DND-41 (cell line): ENCODE measurements around the gene KAZN.

ENCODE experiments used
- ATAC-seq: fragments of 200-7000 bp; cut with Tn5 transposase; 3 replicates; pipeline ENCODE4 v1.9.1; 2021; ENCODE audit warnings: low read depth; ENCODE audit not compliant: insufficient read depth
- DNase-seq: peaks from one replicate; pipeline ENCODE4 v3.0.0-alpha.2; 2020
- H2AFZ ChIP-seq: 2 replicates; pipeline ENCODE4 v1.6.0; 2012; ENCODE audit warnings: low read depth, low read length
- H3K27ac ChIP-seq: 2 replicates; pipeline ENCODE4 v1.5.1; 2012; ENCODE audit warnings: low read length, inconsistent platforms
- H3K27me3 ChIP-seq: fragments of 200-600 bp; sonication (generic); 2 replicates; pipeline ENCODE4 v1.6.0; 2012; ENCODE audit warnings: low read length, mild to moderate bottlenecking, inconsistent platforms; ENCODE audit not compliant: insufficient read depth, poor library complexity
- H3K36me3 ChIP-seq: 2 replicates; pipeline ENCODE4 v1.5.1; 2012; ENCODE audit warnings: low read length, inconsistent platforms; ENCODE audit not compliant: insufficient read depth
- H3K4me1 ChIP-seq: 2 replicates; pipeline ENCODE4 v1.5.1; 2012; ENCODE audit warnings: mild to moderate bottlenecking, low read length; ENCODE audit not compliant: insufficient read depth
- H3K4me2 ChIP-seq: 2 replicates; pipeline ENCODE4 v1.6.0; 2012; ENCODE audit warnings: mild to moderate bottlenecking, moderate library complexity, low read length, inconsistent platforms; ENCODE audit not compliant: insufficient read depth
- H3K4me3 ChIP-seq, 2 experiments: fragments of 200-600 bp in 1 of 2; shearing (Covaris generic) in 1 of 2; 2 replicates each; pipeline ENCODE4 v1.5.1; 2012 to 2016; ENCODE audit warnings: inconsistent platforms in 2 of 2, low read length in 2 of 2, mild to moderate bottlenecking in 2 of 2, low read depth in 1 of 2, moderate library complexity in 1 of 2
- H3K79me2 ChIP-seq: 2 replicates; pipeline ENCODE4 v1.6.0; 2012; ENCODE audit warnings: low read length, inconsistent platforms; ENCODE audit not compliant: insufficient read depth
- H3K9ac ChIP-seq: 2 replicates; pipeline ENCODE4 v1.6.0; 2012; ENCODE audit warnings: low read depth, mild to moderate bottlenecking, inconsistent platforms, low read length, moderate library complexity
- H3K9me3 ChIP-seq: 2 replicates; pipeline ENCODE4 v1.5.1; 2012; ENCODE audit warnings: low read length, moderate library complexity, mild to moderate bottlenecking, inconsistent platforms; ENCODE audit not compliant: insufficient read depth, severe bottlenecking
- H4K20me1 ChIP-seq: 2 replicates; pipeline ENCODE4 v1.6.0; 2012; ENCODE audit warnings: low read length; ENCODE audit not compliant: insufficient read depth
- EZH2 ChIP-seq: IDR thresholded peaks from 3 replicates; pipeline ENCODE4 v1.6.1; 2012; ENCODE audit warnings: borderline replicate concordance, low read depth, mild to moderate bottlenecking, moderate library complexity, low read length, inconsistent platforms; ENCODE audit not compliant: severe bottlenecking
- TF ChIP-seq, protein P1 (sequence below): IDR thresholded peaks from 2 replicates; pipeline ENCODE4 v1.5.1; 2012; ENCODE audit warnings: borderline replicate concordance, low read length, moderate library complexity, mild to moderate bottlenecking; ENCODE audit not compliant: poor library complexity, severe bottlenecking; ENCODE audit errors: extremely low read depth

KAZN gene

DNA sequence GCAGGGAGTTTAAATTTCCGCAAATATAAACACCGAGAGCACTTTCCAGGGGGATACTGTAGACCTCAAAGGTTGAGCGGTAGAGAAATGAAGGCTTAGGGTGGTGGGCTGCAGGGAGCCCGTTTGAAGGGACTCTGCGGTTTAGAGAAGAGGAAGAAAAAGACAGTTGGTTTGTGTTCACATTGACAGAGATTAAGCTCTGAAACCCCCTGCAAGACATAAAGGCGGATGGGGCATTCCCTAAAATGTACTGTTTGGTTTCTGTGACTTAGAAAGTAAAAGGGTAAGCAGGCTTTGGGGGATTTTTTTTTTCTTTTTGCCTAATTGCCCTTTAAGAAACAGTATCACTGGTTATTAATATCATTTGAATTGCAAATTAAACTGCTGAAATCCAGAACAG lies 1.3 kb downstream of the KAZN start:
- peak; percentile 51 for DNase-seq
- Histone ChIP-seq H3K4me3 (peak overlapping the region; percentile 36 to 65), H4K20me1 (0 out of 2 replicates have a peak, but pooled peaks cover 4% of the 10 kb centered on the region), H3K4me1 (peaks cover 32% of the 10 kb centered on the region), H3K36me3 (no peaks in the 10 kb centered on the region), H2AFZ (peak overlapping the region; percentile 62), H3K4me2 (peak overlapping the region; percentile 76), H3K27ac (peak overlapping the region; percentile 23; the same call in 1 of the 2 replicates), H3K9ac (peak overlapping the region; percentile 74), H3K27me3 (peaks cover 24% of the 10 kb centered on the region), H3K79me2 (no peaks in the 10 kb centered on the region), H3K9me3 (no peaks in the 10 kb centered on the region)
- ATAC-seq, result peak; percentile 60
- TF ChIP-seq, protein P1, sequence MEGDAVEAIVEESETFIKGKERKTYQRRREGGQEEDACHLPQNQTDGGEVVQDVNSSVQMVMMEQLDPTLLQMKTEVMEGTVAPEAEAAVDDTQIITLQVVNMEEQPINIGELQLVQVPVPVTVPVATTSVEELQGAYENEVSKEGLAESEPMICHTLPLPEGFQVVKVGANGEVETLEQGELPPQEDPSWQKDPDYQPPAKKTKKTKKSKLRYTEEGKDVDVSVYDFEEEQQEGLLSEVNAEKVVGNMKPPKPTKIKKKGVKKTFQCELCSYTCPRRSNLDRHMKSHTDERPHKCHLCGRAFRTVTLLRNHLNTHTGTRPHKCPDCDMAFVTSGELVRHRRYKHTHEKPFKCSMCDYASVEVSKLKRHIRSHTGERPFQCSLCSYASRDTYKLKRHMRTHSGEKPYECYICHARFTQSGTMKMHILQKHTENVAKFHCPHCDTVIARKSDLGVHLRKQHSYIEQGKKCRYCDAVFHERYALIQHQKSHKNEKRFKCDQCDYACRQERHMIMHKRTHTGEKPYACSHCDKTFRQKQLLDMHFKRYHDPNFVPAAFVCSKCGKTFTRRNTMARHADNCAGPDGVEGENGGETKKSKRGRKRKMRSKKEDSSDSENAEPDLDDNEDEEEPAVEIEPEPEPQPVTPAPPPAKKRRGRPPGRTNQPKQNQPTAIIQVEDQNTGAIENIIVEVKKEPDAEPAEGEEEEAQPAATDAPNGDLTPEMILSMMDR, result no peak
- no peak for TF ChIP-seq EZH2

DNA sequence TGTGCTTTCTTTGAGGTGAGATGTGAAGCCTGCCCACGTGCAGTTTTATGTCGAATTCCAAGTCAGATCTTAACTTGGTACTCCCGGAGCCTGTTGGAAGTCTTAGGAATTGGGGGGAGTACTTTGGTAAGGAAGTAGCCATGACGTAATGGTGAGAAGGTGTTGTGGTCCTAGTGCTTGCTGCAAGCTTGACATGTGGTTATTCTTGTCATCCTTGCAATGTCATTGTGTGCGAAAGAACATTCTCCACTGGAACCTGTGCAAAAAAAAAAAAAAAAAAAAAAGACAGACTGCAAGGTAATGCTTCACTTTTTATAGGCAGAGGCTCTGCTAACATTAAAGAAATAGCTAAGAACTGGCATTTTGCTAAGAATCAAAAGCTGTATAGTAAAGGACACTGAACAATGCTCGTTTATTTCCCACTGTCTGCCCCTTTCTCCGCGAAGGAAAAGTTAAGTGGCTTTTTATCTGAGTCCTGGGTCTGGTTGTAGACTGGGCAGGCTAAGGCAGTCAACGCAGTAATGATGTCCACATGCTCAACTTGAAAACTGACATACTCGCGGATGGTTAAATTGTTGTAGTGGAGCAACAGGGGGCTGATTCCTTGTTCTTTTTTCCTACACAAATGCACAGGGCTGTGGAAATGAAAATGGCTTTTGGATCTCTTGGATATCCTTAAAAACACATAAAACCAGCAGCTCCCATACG lies 2.1 kb downstream of the KAZN start:
- Histone ChIP-seq H2AFZ (no peak overlapping the region), H4K20me1 (0 out of 2 replicates have a peak, but pooled peaks cover 4% of the 10 kb centered on the region), H3K27me3 (peaks cover 24% of the 10 kb centered on the region), H3K79me2 (no peaks in the 10 kb centered on the region), H3K9ac (peak overlapping the region; percentile 74), H3K4me1 (peaks cover 32% of the 10 kb centered on the region), H3K9me3 (no peaks in the 10 kb centered on the region), H3K4me3 (peak overlapping the region; percentile 36 to 65; a peak in 3 of 4 replicates), H3K4me2 (peak overlapping the region; percentile 76), H3K27ac (peak overlapping the region; percentile 23; the same call in 1 of the 2 replicates), H3K36me3 (no peaks in the 10 kb centered on the region)
- ATAC-seq (no peak), DNase-seq (no peak)
- TF ChIP-seq, protein P1, result no peak
- TF ChIP-seq EZH2, result no peak

DNA sequence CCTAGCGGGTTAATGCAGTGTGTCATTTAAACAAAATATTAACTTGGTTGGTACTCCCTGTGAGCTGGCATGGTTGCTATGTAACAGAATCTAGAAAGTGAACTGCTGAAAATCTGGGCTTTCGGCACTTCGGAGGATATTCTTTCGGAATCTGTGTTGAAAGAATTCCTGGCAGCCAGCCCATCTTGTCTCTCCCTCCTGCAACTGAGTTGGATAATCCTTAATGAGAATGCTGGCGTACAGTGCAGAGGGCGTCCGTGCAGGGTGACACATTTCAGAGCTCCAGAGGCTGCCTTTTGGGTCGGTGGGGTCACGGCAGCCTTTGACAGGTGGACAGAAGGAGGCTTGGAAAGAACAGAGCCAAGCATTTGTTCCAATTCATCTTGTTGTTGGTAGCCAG lies 3.7 kb downstream of the KAZN start:
- DNase-seq, result no peak

More for the DNA sequence above, 3.7 kb downstream of the KAZN start:
- Histone ChIP-seq H3K4me2 (no peak overlapping the region), H3K4me3 (no peak overlapping the region), H3K36me3 (no peaks in the 10 kb centered on the region), H2AFZ (no peak overlapping the region), H3K79me2 (no peaks in the 10 kb centered on the region), H3K9me3 (no peaks in the 10 kb centered on the region), H3K9ac (no peak overlapping the region), H3K27ac (no peak overlapping the region), H3K27me3 (peaks cover 24% of the 10 kb centered on the region), H4K20me1 (0 out of 2 replicates have a peak, but pooled peaks cover 4% of the 10 kb centered on the region), H3K4me1 (peaks cover 32% of the 10 kb centered on the region)
- TF ChIP-seq, protein P1, result no peak
- no peak for TF ChIP-seq EZH2
- no peak for ATAC-seq
